Mucosa of gallbladder (tissue), 1 donor: Measurements from ENCODE around the gene SELE. TPM values are rescaled to one million over a fixed set of nuclear protein-coding genes. Genes with fewer than 3 reads are reported as not detected.
A peak's percentile ranks its signal among the peaks of the same experiment; 100 is the strongest.
"Not testable (repeated sequence)": the region's sequence is repeated elsewhere in the genome, so short reads cannot be mapped to it uniquely, and the experiment has no call there.

Source experiments
- DNase-seq: peaks from one replicate; pipeline ENCODE4 v3.0.0-alpha.2; 2020; ENCODE audit warnings: low spot score
- total RNA-seq: library from RNA; stranded (reverse); gene quantifications from one replicate; pipeline ENCODE4 v1.2.1, GENCODE V29; 2021
- donor health status: DM: no; HTN: no; CAD: no.

SELE gene
- total RNA-seq, 1 donor from 2014 or later = 0.95 TPM

- peak; percentile 15 for DNase-seq
Measured at GRCh38 chr1:169724168-169724567, 9.7 kb downstream of the SELE start.

- DNase-seq = no peak
Measured at GRCh38 chr1:169723763-169724162, 10.1 kb downstream of the SELE start.

GRCh38 chr1:169722779-169723178, 11.1 kb downstream of the SELE start:
- DNase-seq = no peak

GRCh38 chr1:169715100-169715499, 18.8 kb downstream of the SELE start:
- DNase-seq = not testable (repeated sequence)

GRCh38 chr1:169713090-169713489, 20.8 kb downstream of the SELE start:
- DNase-seq = not testable (repeated sequence)

GRCh38 chr1:169712309-169712631, 21.6 kb downstream of the SELE start:
- no peak for DNase-seq

DNA sequence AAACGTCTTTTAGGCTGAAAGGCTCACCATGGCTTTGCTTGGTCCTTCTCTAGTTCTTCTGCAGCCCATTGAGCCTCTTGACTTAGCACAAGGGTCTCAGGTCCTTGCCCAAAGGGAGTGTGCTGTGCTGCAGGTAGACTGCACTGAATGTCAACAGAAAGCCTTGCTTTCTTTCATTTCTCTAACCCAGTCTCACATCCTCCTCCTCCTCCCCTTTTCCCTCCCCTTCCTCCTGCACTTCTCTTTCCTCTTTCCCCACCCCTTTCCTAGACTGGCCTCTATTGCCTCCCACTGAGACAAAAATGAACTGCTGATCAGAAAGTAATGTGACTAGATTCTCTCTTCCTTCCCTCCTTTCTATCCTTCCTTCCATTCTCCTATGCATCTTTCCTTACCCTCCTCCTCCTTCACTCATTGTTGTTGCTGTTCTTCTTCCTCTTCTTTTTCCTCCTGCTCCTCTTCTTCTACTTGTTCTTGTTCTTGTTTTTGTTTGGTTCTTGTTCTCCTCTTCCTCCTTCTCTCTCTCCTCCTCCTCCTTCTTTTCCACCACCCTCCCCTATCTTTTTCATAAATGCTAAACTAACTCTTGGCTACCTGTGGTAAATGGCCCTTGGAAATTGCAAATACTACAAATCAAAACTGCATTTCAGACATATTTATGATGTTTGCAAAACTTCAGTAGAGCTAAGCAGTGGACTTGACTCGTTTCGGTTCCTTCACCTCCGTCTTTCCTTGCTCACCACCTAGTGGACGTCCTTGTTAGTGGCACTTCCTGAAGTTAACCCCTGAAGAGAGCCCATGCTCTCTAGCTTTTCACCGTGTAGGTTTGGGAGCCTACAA, 22.2 kb downstream of the SELE start, which contains the start of gene SELL:
SELL (minus strand) TSS at position 152 of the 840 bp plus-strand sequence; CDS start at position 30, 122 bp downstream.
- peak; percentile 72 for DNase-seq

DNA sequence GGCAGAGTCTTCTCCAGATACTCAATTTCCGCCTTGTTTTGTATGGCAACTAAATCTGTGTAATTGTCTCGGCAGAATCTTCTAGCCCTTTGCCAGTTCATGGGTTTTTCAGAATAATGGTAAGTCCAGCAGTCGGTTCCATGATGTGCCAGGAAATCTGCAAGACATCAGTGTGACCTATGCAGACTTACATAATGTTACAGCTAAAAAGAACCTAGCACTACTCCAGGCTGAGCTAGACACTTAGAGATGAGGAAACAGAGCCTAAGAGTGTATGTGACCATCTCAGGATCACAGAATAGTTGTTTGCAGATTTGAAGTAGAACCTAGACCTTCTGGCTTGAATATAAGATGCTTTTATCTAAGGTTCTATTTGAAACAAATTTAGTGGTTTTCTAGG, 25.2 kb downstream of the SELE start:
- no peak for DNase-seq

GRCh38 chr1:169707912-169708604, 25.8 kb downstream of the SELE start:
- no peak for DNase-seq

- DNase-seq = no peak
Measured at GRCh38 chr1:169704797-169705196, 29.1 kb downstream of the SELE start.

GRCh38 chr1:169701261-169702005, 32.4 kb downstream of the SELE start:
- no peak for DNase-seq

DNA sequence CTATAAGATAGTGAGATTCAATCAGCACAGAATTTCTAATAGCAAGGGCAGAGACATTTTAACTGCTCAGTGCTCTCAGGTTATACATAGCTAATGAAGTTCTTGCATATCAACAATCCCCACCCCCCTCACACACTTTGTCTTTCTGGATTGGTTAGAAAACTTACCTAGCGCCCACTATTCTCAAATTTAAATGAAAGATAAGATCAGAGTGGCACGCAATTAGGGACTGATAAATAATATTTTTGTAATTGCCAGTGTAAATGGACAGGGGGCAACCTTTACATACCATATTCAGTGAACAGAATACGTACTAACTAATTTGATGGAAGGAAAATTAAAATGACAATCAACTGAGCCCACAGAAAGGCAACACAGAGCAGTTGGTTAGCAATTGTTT, 34.2 kb downstream of the SELE start:
- DNase-seq = no peak

GRCh38 chr1:169698976-169699375, 34.9 kb downstream of the SELE start:
- no peak for DNase-seq

- DNase-seq = no peak
Measured at GRCh38 chr1:169697755-169698154, 36.1 kb downstream of the SELE start.

DNA sequence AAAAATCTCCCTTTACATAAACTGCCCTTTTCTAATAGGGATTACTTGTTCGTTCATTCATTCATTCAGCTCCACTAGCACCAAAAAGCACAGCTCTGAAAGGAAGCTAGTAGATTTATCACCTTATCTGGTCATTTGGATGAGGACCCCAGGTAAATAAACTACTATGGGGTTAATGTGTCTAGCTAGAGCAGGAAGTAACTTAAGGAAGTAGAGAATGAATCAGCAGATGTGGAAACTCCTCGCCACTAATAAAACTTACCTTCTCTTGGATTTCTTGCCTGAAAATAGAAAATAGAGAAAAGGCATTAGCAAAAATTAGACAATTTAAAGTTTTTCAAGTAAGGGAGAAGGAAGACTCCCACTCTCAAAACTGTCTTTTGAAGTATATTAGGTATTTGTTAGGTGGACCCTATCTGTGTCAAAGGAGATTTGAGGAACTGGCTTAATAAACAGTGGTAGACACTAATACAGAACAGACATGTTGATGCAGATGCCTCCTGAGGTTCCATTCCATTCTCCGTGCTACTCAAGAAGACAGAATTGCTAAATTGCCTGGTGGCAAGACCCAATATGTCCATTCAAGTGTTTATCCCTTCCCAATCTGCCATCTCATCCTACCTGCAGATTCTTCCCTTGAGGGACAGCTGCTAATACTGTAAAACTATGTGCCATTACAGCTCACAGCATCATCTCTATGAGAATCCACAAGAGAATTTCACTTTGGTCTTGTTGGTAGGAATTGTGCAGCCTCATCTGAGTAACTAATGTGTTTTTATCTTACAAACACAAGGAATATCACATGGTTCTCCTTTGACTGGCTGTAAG, 37.4 kb downstream of the SELE start:
- no peak for DNase-seq

DNA sequence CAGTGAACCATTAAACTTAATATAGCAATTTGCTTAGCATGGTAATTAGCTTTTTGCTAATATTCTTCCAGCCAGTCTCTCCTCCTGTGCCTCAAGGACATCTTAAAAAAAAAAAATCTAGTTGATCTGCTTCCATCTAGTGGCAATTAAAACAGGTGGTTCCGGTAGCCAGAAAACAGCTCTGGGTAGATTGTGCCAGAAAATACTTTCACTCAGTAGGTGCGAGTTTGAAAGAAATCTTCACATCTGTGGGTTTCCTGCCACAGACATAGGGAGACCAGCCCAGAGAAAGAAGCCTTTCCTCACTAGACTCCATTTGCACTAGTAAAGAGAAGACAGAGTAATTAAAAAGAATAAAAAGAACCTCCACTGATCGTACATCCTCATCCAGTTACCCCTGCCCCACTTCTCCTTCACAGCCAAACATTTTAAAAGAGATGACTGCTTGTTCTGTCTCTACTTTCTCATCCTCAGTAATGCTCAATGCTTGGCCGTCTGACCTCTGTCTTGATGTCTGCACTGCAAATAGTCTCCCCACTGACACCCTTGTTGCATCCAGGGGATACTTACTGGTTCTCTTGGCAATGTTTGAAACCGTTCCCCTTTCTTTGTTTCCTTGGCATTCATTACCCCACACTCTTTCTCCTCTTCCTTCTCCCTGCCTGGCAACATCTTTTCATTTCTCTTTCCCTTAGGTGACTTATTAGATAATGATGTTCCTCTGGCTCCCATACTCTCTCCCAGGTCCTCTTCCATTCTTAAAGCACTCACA, 39.4 kb downstream of the SELE start:
- no peak for DNase-seq

GRCh38 chr1:169692756-169693460, 41.0 kb downstream of the SELE start:
- no peak for DNase-seq

GRCh38 chr1:169690489-169690888, 43.4 kb downstream of the SELE start:
- DNase-seq = no peak

DNA sequence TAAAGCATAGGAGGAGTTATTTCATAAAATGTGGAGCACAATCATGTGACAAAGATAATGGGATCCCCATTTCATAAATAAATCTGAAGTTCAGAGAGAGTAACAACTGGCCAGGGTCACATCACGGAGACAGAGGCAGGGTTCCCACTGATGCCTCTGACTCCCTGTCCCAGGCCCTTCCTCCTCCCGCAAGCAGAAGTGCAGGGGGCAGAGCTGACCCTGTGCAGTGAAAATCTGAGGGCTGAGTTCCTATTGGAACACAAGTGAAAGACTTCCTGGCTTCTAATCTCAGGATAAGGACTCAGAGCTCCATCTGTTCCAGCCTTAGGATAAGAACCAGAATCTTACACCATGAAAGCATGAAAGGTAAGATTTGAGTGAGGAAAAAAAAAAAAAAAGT, 44.5 kb downstream of the SELE start:
- no peak for DNase-seq

DNA sequence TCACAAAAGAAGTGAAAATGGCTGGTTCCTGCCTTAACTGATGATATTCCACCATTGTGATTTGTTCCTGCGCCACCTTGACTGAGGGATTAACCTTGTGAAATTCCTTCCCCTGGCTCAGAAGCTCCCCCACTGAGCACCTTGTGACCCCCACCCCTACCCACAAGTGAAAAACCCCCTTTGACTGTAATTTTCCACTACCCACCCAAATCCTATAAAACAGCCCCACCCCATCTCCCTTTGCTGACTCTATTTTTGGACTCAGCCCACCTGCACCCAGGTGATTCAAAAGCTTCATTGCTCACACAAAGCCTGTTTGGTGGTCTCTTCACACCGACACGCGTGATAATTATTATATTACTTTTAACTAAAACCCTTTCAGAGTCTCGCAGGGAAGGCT, 45.5 kb downstream of the SELE start:
- DNase-seq = not testable (repeated sequence)
